Mesothelial cell of epicardium (in vitro differentiated cells): ENCODE data around the gene FAM180B. TPM values are rescaled to one million over a fixed set of nuclear protein-coding genes. Genes with fewer than 3 reads are reported as not detected.
"Not testable (repeated sequence)": the region's sequence is repeated elsewhere in the genome, so short reads cannot be mapped to it uniquely, and the experiment has no call there.

Experiments used
- DNase-seq, 2 experiments: peaks; one replicate each; pipeline ENCODE4 v3.0.0; 2021; ENCODE audit warnings: low spot score in 2 of 2; ENCODE audit not compliant: unreplicated experiment in 2 of 2
- H3K27ac Mint-ChIP-seq: 2 replicates; pipeline ENCODE4 v1.8.0; 2021; ENCODE audit warnings: mixed read lengths
- H3K27me3 Mint-ChIP-seq: 2 replicates; pipeline ENCODE4 v1.8.0; 2021; ENCODE audit warnings: low read depth, mixed read lengths
- H3K36me3 Mint-ChIP-seq: 2 replicates; pipeline ENCODE4 v1.8.0; 2021; ENCODE audit warnings: mixed read lengths
- H3K4me1 Mint-ChIP-seq: 2 replicates; pipeline ENCODE4 v1.8.0; 2021; ENCODE audit warnings: mixed read lengths
- H3K4me3 Mint-ChIP-seq: 2 replicates; pipeline ENCODE4 v1.8.0; 2021; ENCODE audit warnings: mild to moderate bottlenecking, moderate library complexity, mixed read lengths
- H3K9me3 Mint-ChIP-seq: 2 replicates; pipeline ENCODE4 v1.8.0; 2021; ENCODE audit warnings: mixed read lengths
- total RNA-seq: library from RNA; stranded (reverse); gene quantifications from 3 replicates; pipeline ENCODE4 v1.2.1, GENCODE V29; 2021
- TF ChIP-seq, protein P1 (sequence below): fragments of 200-600 bp; sonication (generic); IDR thresholded peaks from one replicate; pipeline ENCODE4 v1.5.0; 2021; ENCODE audit warnings: antibody characterized with exemption; ENCODE audit not compliant: unreplicated experiment

The FAM180B gene
- total RNA-seq, 1 donor from 2014 or later = 0.36 TPM

DNA sequence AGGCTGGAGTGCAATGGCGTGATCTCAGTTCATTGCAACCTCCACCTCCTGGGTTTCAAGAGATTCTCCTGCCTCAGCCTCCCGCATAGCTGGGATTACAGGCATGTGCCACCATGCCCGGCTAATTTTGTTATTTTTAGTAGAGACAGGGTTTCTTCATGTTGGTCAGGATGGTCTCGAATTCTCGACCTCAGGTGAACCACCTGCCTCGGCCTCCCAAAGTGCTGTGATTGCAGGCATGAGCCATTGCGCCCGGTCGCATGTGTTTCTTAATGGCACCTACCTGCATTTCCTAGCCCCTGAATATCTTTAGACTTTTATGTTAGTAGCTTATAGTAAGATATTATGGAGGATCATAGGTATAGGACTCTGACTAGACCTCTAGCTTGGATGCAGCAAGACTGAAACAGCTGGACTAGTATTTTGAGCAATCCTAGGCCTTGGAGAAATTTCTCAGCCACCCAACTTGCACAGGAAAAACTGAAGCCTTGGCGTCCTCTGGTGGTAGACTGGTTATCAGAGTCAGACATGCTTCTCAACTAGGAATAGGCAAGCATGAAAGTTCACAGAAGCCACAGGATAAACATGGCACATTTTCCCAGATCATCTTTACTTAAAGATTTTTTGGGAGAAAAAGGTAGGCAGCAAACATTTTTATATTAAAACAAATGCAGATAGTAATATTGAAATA is 30.4 kb downstream of the FAM180B start:
- Mint-ChIP-seq H3K4me1 (no peaks in the 10 kb centered on the region), H3K9me3 (no peaks in the 10 kb centered on the region), H3K27ac (no peak overlapping the region), H3K36me3 (peaks cover 8% of the 10 kb centered on the region), H3K4me3 (no peak overlapping the region), H3K27me3 (no peaks in the 10 kb centered on the region)
- TF ChIP-seq, protein P1, sequence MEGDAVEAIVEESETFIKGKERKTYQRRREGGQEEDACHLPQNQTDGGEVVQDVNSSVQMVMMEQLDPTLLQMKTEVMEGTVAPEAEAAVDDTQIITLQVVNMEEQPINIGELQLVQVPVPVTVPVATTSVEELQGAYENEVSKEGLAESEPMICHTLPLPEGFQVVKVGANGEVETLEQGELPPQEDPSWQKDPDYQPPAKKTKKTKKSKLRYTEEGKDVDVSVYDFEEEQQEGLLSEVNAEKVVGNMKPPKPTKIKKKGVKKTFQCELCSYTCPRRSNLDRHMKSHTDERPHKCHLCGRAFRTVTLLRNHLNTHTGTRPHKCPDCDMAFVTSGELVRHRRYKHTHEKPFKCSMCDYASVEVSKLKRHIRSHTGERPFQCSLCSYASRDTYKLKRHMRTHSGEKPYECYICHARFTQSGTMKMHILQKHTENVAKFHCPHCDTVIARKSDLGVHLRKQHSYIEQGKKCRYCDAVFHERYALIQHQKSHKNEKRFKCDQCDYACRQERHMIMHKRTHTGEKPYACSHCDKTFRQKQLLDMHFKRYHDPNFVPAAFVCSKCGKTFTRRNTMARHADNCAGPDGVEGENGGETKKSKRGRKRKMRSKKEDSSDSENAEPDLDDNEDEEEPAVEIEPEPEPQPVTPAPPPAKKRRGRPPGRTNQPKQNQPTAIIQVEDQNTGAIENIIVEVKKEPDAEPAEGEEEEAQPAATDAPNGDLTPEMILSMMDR = no peak
- no peak for DNase-seq

DNA sequence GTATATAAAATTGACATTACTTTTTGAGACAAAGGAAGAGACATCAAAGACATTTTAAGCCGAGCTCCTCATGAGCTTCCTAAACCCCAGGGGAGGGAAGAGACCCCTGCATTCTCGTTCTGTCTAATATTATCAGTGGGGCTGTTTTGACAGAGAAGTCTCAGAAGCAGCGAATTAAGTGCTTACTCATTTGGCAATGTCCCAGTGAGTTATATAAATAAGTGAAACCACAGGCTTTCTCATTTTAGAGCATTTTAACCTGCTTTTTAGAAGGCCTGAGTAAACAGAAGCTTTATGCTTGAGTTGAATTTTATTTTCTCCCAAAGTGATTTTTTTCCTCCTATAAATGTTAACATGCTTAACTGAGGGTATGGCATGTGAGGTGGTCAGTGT is 30.9 kb downstream of the FAM180B start:
- Mint-ChIP-seq H3K27me3 (no peaks in the 10 kb centered on the region), H3K36me3 (peaks cover 8% of the 10 kb centered on the region), H3K27ac (no peak overlapping the region), H3K4me3 (no peak overlapping the region), H3K4me1 (no peaks in the 10 kb centered on the region), H3K9me3 (no peaks in the 10 kb centered on the region)
- DNase-seq = no peak
- TF ChIP-seq, protein P1 = no peak

DNA sequence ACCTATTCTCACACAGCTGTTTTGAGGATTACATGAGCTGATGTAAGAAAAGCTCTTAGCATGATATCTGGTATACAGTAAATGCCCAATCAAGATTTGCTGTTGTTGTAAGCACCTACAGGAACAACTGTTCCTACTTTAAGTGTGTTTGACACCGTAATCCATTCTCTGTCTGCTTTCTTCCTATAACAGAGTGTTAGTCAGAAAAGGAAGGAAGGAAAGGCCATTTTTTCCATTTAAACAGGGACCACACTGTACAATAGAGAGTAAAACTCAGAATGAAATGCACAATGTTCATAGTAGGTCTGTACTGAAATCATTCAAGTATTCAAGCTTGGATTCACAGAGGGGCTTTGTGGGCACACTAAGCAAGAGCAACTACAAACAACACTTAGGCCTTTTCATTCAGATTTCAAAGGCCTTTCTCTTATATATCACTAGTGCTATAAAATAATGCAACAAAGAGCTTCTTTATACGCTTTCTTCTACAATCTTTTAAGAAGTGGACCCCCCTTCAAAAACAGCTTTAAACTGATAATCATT is 34.4 kb downstream of the FAM180B start:
- no peak overlapping the region for H3K4me3 Mint-ChIP-seq
- no peaks in the 10 kb centered on the region for H3K4me1 Mint-ChIP-seq
- peaks cover 19% of the 10 kb centered on the region for H3K36me3 Mint-ChIP-seq
- no peaks in the 10 kb centered on the region for H3K27me3 Mint-ChIP-seq
- H3K9me3 Mint-ChIP-seq = no peaks in the 10 kb centered on the region
- no peak overlapping the region for H3K27ac Mint-ChIP-seq
- TF ChIP-seq, protein P1 = no peak
- no peak for DNase-seq

DNA sequence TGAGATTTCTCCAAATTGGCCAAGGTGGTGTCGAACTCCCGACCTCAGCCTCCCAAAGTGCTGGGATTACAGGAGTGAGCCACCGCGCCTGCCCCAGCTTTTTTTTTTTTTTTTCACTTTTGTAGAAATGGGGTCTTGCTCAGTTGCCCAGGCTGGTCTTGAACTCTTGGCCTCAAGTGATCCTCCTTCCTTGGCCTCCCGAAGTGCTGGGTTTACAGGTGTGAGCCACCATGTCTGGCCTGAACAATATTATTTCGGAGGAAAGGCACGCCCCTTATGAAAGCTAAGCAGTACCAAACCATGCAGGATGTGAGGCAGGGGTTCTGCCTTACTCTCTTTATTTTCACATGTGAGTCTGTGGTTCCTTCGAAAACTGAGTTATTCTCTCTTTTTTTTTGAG is 39.8 kb downstream of the FAM180B start:
- TF ChIP-seq, protein P1 = no peak
- Mint-ChIP-seq H3K9me3 (no peaks in the 10 kb centered on the region), H3K4me3 (no peak overlapping the region), H3K36me3 (peaks cover 37% of the 10 kb centered on the region), H3K27ac (no peak overlapping the region), H3K27me3 (no peaks in the 10 kb centered on the region), H3K4me1 (no peaks in the 10 kb centered on the region)
- DNase-seq = no peak

DNA sequence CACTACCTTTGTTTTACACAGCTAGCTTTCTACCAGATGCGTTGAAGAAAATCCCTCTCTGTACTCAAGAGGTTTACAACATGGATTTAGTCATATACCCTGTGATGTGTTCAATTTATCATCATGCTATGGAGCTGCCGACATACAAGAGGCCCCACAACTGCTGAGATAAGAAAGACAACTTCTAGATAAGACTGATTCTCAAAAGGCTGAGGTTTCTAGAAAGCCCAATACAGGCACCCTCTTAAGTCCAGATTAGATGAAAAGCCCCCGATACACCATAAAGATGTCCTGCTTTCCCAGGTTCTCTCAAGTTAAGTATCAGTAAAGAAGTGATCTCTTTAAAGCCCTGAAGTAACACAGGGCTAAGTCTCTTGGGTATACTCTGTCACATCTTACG is 41.5 kb downstream of the FAM180B start:
- H3K4me1 Mint-ChIP-seq = no peaks in the 10 kb centered on the region
- no peak for DNase-seq
- no peak overlapping the region for H3K27ac Mint-ChIP-seq
- H3K27me3 Mint-ChIP-seq = no peaks in the 10 kb centered on the region
- H3K36me3 Mint-ChIP-seq = peaks cover 44% of the 10 kb centered on the region
- TF ChIP-seq, protein P1 = no peak
- H3K4me3 Mint-ChIP-seq = no peak overlapping the region
- no peaks in the 10 kb centered on the region for H3K9me3 Mint-ChIP-seq

DNA sequence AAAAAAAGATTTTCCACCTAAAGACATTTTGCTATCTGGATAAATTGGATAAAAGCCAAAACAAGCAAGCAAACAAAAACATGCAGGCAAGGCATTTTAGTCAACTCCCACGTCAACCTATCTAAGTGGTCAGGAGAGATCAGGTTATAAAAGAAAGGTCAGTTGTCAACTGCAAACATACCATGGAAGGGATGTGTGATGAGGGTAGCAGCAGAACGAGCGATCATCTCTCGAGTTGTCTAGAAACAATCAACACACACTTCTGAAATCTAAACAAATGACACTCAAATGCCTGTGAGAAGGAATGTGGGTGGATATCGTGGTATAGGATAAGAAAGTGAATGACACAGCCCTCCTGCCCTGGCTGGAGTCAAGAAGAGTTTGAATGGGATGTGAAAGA is 45.0 kb downstream of the FAM180B start:
- Mint-ChIP-seq H3K27ac (no peak overlapping the region), H3K27me3 (no peaks in the 10 kb centered on the region), H3K4me3 (no peak overlapping the region), H3K4me1 (no peaks in the 10 kb centered on the region), H3K36me3 (peaks cover 48% of the 10 kb centered on the region), H3K9me3 (no peaks in the 10 kb centered on the region)
- TF ChIP-seq, protein P1 = no peak
- DNase-seq = no peak

DNA sequence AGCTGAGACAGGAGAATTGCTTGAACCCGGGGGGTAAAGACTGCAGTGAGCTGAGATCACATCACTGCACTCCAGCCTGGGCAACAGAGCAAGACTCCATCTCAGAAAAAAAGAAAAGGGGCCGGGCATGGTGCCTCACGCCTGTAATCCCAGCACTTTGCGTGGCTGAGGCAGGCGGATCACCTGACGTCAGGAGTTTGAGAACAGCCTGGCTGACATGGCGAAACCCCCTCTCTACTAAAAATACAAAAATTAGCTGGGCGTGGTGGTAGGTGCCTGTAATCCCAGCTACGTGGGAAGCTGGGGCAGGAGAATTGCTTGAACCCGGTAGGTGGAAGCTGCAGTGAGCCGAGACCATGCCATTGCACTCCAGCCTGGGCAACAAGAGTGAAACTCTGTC is 49.9 kb downstream of the FAM180B start:
- H3K27ac Mint-ChIP-seq, H3K9me3 Mint-ChIP-seq, H3K27me3 Mint-ChIP-seq, H3K4me3 Mint-ChIP-seq, DNase-seq: not testable (repeated sequence)
- H3K36me3 Mint-ChIP-seq = peaks cover 32% of the 10 kb centered on the region
- peaks cover 11% of the 10 kb centered on the region for H3K4me1 Mint-ChIP-seq
